ENCODE measurements around the gene SLC7A6.

SLC7A6 gene

DNA sequence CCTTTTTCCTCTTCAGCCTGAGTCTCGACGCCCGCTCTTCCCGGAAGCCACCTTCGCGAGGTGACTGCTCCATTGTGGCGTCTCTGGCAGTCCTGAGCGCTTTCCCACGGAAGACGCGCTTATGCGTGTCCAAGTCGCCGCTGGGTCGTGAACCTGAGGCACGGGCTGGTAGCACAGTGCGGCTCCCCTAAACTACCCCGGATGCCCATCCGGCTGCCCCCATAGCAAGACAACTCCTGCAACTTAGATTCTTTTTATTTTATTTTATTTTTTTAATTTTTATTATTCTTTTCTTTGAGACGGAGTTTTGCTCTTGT is 26.3 kb upstream of the SLC7A6 start:
- H3K4me3 ChIP-seq (ENCODE audit: low read length), result peak overlapping the region; percentile 60
- no peak for DNase-seq (ENCODE audit: low read depth)
- TF ChIP-seq CTCF (IDR thresholded peaks at IDR 0.05; ENCODE audit: insufficient read depth, low read depth, low read length, missing control alignments), result no peak

DNA sequence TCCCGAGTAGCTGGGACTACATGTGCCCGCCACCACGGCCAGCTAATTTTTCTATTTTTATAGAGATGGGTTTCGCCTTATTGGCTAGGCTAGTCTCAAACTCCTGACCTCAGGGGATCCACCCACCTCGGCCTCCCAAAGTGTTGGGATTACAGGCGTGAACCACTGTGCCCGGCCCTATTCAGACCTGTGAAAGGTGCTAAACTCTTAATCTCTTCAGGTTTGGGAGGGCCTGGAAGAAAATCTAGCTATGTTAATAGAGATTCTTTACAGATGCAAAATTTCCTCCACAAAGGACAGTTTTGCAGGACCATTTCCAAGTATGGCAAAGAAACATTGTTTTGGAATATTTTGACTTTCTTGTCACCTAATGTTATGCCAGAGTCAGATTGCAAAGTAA is 22.2 kb upstream of the SLC7A6 start:
- no peak overlapping the region for H3K4me3 ChIP-seq (ENCODE audit: low read length)
- no peak for DNase-seq (ENCODE audit: low read depth)
- TF ChIP-seq CTCF (IDR thresholded peaks at IDR 0.05; ENCODE audit: insufficient read depth, low read depth, low read length, missing control alignments), result no peak

DNA sequence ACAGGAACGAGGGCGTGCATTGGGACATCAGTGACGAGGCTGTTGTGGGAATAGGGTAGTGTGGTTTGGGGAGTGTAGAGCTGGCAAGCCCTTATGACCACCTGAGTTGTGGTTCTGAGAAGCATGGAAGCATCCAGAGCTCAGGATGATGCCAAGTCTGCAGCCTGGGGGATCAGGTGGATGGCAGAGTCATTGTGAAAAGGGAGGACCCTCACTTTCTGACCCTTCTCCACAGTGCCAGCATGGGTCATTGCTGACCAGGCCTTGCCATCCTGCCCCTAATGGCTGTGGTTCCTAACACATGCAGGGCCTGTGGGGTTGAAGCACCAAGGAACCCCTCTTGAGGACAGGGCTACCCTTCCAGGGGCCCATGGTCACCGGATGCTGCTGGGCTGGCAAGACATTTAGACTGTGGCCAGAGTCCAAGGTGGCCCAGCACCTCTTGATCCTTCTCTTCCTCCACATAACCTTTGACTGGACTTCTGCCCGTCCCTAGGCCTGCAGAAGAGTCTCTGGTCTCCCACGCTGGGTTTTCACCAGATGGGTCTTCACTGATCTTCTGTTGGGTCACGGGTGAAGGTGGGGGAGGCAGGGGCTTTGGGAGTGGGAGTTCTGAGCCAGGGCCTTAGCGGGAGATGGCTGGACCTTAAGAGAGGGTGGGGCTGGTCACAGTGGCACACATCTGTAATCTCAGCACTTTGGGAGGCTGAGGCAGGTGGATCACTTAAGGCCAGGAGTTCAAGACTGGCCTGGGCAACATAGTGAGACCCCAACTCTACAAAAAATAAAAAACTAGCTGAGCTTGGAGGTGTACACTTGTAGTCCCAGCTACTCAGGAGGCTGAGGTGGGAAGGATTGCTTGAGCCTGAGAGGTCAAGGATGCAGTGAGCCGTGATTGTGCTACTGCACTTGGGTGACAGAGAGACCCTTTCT is 21.1 kb upstream of the SLC7A6 start:
- no peak for TF ChIP-seq CTCF (IDR thresholded peaks at IDR 0.05; ENCODE audit: insufficient read depth, low read depth, low read length, missing control alignments)
- H3K4me3 ChIP-seq (ENCODE audit: low read length), result no peak overlapping the region
- DNase-seq (ENCODE audit: low read depth), result no peak

DNA sequence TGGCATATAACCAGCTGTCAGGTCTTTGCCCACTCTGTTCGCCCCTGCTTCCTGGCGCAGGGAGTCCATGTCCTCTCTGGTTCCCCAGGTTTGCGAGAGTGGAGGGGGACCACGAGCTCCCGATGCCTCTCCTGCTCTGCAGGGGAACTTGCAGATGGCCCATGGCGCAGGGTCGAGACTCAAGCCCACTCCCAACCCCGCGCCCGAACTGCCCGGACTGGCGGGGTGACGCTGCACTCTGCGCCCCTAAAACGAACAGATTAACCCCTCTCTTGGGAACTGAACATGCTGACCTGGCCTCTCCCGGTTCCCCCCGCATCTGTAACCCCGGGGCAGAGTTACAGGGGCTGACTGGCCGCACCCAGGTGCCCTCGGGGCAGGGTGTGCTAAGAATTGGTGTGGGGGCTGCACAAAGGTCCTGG is 19.8 kb upstream of the SLC7A6 start:
- no peak for TF ChIP-seq CTCF (IDR thresholded peaks at IDR 0.05; ENCODE audit: insufficient read depth, low read depth, low read length, missing control alignments)
- H3K4me3 ChIP-seq (ENCODE audit: low read length), result peak overlapping the region; percentile 88
- no peak for DNase-seq (ENCODE audit: low read depth)

DNA sequence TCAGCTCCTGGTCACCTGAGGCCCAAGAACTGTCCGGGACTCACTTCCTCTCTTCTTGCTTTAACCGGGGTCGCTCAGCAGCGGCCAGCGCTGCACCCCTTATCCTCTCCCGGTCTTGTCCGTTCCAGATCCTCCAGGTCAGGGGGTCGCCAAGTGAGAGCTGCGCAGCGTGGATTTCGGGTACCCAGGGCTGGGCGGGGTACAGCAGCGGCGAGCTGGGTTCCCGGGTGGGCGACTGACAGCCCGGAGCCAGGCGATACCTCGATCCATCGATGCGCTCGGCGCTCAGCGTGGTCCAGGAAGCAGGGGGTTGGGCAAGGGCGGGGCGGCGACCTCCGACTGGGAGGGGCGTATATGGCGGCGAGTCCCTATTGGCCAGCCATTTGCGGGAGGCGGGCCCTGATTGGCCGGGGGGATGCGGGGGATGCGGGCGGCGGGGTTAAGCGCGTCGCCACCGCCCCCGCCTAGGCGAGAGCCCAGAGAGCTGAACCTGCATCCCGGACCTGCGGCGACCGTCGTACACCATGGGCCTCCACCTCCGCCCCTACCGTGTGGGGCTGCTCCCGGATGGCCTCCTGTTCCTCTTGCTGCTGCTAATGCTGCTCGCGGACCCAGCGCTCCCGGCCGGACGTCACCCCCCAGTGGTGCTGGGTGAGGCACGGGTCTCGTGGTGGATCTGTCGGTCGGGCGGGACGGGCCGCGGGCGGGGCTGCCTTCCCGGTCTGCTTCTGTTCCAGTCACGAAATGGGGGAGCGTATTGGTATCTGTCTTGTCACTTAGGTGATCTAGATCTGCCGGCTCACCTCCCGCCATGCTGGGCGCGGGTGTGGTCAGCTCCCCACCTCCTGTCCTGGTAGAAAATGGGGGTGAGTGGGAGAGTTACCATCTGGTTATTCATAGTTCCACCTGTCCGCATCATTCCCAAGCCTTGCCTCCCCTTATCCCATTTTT is 19.1 kb upstream of the SLC7A6 start, which contains the start of gene PLA2G15:
PLA2G15 (plus strand) TSS at position 471 of the 951 bp plus-strand sequence; CDS start at position 525, 54 bp downstream.
- DNase-seq (ENCODE audit: low read depth), result peak; percentile 98
- peak within 1 kb of the TSS; percentile 88 for H3K4me3 ChIP-seq (ENCODE audit: low read length)
- TF ChIP-seq CTCF (IDR thresholded peaks at IDR 0.05; ENCODE audit: insufficient read depth, low read depth, low read length, missing control alignments), result no peak

DNA sequence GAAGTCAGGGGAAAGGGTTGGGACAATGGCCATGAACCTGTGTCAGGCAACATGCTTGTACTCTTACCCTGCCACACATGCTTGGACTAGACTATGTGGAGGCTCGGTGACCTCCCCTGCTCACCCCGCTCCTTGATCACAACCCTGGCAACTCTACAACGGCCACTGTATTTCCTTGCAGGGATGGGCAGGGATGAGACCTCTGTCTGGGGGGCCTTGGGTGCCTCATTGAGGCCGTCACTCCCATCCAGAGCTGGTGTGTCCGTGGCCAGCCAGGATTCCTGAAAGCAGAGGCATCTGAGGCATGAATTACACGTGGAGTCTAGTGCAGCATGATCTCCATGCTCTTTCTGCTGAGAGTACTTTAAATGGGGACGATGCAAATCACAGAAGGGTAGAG is 18.2 kb upstream of the SLC7A6 start:
- no peak for TF ChIP-seq CTCF (IDR thresholded peaks at IDR 0.05; ENCODE audit: insufficient read depth, low read depth, low read length, missing control alignments)
- peak overlapping the region; percentile 88 for H3K4me3 ChIP-seq (ENCODE audit: low read length)
- DNase-seq (ENCODE audit: low read depth), result no peak

Data from epithelial cell of esophagus (primary cell).